Measurements from ENCODE around the gene NDUFS7.

The NDUFS7 gene

DNA sequence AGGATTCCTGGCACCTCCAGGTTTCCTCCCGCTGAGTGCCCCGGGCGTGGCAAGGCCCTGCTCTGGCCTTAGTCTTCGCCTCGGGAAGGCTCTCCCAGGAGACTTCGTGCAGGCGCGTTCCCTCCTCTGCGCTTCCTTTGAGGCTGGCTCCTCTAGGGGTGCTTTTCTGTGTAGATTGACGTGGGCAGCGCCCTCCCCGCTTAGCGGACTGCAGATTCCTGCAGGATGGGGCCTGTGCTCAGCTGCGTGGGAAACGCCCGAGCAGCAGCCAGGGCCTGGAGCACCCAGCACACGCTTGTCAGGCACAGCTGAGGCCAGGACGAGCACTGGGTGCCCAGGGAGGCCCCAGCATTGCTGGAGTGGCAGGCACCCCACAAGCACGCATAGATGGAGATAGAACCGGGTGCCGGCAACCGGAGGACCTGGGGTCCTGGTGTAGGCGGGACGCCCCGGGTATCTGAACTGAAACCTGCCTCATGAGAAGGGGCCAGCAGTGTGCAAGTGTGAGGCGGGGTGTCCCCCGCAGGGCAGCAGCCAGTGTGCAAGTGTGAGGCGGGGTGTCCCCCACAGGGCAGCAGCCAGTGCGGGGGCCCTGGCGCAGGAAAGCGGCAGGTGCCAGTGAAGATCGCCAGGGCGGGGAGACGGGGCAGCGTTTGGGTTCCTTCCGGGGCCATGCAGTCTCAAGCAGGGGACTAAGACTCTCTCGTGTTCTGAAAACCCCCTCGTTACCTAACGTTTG, 3.4 kb downstream of the NDUFS7 start:
- DNase-seq, result no peak

DNA sequence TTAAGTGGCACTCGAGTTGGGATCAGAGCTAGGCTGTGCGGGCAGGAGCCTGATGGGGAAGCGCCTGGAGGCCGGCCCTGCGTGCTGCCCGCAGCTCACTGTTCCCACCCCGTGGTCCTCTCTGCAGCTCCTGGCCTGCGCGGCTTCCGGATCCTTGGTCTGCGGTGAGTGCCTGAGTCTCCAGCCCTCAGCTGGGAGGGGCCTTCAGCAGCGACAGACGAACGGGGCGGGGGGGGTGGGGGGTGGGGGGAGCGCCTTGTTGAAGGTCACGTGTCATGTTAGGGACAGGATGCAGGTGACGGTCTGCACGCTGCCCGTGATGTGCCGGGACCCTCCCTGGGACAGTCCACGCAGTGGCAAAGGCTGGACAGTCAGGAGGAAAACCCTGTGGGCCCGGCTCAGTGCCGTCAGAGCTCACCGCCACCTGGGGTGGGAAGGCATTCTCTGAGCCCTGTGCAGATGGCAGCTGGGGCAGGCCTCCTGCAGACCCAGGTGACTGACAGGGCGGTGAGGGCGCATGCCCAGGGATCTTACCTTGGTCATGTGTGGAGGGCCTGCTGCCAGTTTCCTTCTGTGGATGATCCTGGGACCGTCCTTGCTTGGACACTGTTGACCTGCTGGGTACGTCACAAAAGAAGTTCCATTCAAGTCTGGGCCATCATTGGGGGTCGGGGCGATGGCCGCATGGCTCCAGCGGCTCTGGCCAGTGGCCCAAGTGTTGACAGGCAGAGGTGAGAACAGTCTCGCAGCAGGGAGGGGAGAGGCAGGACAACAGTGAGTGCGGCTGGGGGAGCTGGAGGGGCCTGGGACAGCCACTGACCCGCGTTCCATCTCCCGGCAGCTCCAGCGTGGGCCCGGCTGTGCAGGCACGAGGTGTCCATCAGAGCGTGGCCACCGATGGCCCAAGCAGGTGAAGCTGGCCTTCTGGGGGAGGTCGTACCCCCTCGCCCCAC, 4.3 kb downstream of the NDUFS7 start:
- no peak for DNase-seq

DNA sequence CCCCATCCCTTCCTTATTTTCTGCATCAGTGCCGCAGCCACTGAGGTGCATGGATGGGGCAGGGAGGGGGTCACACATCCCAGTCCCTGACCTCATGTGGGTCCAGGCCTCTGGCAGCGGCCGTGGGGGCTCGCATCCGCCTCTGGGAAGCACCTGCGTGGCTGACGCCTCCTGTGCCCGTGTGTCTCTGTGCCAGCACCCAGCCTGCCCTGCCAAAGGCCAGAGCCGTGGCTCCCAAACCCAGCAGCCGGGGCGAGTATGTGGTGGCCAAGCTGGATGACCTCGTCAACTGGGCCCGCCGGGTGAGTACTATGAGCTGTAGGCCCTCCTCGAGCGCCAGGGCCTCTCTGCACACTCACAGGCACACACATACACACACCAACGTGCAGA, 4.9 kb downstream of the NDUFS7 start:
- no peak for DNase-seq

DNA sequence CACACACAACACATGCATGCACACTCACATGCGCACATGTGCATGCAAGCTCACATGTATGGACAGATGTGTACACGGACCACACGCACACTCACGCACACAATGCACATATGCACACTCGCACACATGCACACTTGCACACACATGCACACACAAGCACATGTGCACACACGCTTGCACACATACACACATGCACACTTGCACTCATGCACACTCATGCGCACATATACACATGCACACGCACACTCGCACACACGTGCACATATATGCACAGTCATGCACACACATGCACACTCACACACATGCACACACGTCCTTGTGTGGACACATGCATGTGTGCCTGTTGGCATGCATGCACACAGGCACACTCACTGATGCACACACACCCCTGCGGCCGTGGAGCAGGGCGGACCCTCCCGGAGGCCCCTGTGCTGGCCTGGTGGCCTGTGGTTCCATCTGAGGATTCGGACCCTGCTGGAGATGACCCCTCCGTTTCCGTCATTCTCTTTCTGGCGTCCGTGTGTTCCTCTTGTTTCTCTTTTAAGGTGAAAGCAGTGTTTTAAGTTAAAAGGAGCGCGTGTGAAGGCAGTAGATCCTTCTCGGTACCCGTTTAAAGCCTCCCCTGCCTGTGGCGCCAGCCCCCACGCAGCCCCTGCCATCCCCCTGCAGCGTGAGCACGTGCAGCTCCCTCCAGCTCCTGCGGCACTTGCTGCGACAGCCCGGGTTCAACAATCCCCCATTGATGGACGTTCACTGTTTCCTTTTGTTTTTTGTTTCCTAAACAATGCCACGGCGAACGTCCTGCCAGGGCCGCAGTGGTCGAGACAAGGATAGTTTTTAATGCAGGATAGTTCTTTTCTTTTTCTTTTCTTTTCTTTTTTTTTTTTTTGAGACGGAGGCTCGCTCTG, 5.6 kb downstream of the NDUFS7 start:
- no peak for DNase-seq

DNA sequence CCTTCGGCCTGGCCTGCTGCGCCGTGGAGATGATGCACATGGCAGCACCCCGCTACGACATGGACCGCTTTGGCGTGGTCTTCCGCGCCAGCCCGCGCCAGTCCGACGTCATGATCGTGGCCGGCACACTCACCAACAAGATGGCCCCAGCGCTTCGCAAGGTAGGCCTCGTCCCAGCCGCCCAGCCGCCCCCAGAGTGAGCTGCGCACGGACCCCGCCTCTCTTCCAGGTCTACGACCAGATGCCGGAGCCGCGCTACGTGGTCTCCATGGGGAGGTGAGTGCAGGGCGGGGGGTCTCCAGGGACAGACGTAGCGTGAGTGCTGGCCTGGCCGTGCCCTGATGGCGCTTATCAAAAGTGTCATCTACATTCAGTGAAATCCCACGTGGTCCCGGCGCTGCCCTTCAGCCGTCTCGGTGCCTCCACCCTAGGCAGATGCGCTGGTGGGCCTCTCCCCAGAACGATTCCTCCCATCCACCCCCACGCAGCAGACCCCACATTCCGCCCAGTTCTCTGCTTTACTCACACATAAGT, 7.2 kb downstream of the NDUFS7 start:
- DNase-seq, result no peak

DNA sequence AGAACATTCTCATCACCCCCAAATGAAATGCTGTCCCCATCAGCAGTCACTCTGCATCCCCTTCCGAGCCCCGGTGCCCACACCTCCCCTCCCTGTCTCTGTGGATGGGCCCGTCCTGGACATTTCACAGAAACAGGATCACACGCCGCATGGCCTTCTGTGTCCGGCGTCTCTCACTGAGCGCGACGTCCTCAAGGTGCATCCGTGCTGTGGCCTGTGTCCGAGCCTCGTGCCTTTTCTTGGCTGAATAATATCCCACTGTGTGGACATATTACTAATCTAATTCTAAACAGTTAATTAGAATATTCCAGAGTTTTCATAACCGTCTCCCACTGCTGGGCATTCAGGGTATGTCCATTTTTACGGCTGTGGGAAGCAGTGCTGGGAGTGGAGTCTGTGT, 8.7 kb downstream of the NDUFS7 start:
- no peak for DNase-seq

DNA sequence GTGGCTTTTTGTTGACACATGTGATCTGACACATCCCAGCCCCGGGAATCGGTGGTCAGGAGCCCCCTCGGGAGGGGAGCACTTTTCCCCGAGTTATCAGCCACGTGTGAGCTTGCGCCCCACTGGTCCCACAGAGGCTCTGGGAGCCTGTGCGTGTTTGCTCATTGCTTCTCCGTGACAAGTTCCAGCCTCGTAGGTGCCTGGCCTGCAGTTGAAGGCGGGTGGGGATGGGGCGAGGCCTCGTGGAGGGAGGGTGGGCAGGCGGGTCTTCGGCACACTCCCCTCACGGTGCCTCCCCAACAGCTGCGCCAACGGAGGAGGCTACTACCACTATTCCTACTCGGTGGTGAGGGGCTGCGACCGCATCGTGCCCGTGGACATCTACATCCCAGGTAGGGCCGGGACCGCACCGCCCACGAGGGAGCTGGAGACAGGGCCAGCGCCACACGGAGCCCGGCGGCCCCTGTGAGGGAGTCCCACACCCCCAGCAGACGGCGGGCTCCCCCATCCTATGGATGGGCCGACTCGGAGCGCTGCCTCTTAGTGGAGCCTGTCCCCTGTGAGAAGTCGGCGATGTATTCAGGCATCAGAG, 9.3 kb downstream of the NDUFS7 start:
- DNase-seq, result no peak

DNA sequence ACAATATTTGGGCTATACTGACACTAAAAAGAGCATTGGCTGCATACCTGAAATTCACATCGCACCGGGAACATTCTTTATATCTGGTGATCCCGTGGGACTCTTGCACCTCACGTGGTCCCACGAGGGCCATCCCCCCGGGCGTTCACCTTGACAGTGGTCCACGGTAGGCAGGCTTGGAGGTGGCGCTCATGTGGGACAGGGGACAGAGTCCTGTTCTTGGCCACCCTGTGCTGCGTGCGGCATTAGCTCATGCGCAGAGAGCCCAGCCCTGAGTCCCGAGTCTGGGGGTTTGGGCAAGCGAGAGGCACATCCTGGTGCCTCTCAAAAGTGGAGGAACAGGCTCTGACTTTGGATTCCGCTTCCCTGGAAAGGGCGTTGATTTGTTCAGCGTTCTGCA, 10.1 kb downstream of the NDUFS7 start:
- DNase-seq, result no peak

DNA sequence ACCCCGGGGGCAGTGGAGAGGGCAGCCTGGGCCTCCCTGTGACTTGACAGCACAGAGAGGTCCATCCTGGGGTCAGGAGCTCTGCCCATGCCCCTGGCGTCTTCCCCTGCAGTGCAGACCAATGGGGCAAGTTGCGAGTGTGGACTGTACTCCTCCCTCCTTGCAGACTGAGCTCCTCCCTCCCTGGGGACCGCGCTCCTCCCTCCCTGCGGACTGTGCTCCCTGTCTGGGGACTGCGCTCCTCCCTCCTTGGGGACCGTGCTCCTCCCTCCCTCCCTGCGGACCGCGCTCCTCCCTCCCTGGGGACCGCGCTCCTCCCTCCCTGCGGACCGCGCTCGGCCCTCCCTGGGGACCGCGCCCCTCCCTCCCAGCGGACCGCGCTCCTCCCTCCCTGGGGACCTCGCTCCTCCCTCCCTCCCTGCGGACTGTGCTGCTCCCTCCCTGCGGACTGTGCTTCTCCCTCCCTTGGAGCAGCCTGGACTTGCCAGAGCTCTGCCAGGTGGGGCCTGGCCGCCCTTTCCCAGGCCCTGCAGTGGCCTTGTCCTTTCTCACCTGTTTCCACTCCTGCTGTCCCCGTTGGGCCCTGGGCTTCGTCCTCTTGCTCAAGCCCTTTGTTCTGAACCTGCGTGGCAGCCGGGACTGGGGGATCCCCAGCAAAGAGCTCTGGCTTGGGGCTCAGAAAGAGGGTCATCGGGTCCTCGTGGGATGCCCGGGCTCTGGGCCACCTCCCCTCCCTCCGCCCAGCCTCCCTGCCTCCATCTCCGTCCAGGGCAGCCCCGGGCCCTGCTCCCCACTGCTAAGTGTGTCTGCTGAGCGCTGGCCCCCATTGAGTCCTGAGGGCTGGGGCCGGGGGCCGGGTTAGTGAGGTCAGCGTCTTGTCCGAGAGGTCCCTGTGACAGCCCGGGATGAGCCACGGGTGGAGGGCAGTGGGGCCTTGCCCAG, 10.8 kb downstream of the NDUFS7 start:
- no peak for DNase-seq

DNA sequence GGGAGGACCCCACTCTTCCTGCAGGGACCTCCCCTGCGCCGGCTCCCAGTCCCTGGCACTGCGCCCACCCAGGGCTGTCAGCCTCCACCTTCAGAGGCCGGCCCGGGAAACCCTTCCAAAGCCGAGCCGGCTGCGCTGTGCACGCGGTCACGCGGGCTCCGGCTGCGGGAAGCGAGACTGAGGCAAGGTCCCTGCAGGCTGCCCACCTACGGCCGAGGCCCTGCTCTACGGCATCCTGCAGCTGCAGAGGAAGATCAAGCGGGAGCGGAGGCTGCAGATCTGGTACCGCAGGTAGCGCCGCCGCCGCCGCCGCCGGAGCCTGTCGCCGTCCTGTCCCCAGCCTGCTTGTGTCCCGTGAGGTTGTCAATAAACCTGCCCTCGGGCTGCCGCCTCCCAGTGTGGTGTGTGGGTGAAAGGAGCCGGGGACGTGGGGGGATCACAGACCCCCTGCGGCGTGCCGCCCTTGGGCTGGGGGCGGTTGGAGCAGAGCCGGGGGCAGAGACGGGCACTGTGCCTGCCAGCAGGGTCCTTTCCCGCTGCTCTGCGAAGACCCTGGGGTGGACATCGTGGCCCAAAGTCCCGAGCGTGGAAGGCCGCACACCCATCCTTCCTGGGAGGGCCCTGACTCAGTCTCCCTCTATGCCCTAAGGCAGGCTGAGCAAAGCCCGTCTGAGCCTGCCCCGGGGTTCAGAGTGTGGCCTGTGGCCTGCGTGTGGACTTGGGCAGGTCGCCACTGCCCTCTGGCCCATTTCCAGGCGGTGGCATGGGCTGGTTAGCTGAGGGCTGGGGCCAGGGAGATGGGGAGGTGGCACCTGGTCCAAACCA, 11.7 kb downstream of the NDUFS7 start:
- no peak for DNase-seq

DNA sequence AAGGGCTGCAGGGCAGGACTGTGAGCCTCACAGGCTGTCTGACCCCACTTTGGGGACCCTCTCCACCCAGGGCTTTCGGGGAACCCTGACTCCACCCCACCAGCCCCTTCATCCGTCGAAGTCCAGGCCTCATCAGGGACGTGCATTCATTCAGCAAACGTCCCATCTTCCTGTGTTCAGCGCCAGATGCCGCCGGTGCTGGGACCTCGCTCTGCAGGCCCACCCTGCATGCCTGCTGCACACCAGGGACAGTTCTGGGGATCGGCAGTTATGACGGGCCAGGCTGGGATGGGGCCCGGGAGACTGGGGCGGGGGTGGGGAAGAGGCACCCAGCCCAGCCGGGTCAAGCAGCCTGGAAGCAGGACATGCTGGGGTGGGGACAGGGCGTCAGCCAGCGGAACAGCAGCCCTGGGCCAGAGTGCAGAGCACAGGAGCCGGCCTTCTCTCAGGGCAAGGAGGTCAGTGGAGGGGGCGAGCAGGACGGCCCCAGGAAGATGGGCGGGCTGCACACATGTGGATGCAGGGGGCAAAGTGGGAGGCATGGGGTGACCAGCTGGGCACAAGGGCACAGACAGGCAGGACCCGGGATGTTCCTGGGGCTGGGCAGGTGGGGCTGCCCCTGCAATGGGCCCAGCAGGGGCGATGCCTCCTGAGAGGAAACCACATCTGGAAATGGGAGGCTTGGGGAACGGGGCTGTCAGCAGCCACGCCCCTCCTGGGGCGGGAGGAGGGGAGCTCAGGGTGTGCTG, 12.5 kb downstream of the NDUFS7 start:
- DNase-seq, result no peak

DNA sequence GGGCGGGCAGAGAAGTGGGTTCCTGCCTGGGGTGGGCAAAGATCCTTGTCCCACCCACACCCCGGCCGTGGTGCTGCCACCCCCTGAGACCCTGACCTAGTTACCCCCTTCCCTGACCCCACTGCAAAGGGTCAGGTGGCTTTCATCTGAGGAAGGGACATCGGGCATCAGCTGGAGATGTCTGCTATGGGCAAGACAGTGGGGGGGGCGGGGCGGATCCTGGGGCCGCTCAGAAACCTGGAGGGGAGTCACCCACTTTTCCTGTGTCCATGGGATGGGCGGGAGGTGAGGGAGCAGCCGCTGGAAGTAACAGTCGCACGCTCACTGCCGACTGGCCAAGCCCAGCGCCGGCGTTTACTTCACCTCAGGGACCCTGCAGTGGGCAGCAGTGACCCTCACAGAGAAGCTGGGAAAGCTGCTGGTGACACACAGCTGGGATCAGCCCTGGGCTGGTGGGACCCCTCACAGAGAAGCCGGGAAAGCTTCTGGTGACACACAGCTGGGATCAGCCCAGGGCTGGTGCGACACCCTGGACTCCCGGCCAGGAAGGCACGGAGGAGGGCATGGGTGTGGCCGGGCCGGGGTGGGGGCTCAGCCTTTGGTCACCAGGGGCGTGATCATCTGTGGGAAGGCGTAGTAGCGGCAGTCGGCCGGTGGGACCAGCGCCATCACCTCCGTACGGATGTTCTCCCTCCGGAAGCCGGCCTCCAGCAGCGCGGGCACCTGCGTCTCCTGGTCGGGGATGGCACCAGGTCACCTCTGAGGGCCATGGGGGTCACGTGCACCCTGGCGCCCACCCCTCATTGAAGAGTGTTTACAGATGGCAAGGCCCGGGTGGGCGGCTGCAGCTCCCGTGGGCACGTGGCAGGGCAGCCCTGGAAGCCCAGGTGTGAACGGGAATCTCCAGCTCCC, 13.3 kb downstream of the NDUFS7 start:
- no peak for DNase-seq

DNA sequence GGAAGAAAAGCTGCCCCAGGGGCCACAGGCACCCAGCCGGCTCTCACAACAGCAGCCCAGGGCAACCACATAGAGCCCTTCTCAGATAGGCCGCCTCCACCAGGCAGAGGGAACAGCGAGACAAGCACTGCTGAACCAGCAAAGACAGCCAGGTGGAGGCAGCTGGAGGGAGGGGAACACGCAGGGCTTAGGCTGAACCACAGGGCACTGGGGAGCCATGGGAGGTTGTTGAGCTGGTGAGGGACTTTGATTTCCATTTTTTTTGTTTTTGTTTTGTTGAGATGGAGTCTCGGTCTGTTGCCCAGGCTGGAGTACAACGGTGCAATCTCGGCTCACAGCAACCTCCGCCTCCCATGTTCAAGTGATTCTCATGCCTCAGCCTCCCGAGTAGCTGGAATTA, 14.1 kb downstream of the NDUFS7 start:
- no peak for DNase-seq

DNA sequence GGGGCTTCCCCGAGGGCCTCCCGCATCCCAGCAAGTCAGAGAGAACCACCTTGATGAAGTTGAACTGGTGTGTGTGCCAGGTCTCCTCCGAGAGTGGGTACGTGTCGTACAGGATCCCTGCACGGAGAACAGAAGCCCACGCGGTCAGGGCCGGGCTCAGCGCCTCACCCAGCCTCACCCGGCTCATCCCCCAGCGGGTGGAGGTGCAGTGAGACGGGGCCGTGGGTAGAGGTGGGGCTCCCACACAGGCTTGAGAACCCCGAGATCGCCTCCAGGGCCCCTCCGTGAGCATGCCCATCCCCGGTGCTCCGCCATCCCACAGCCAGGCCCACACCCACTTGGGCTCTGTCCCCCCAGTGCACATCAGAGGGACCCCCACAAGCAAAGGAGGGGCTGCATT, 15.4 kb downstream of the NDUFS7 start:
- DNase-seq, result no peak

DNA sequence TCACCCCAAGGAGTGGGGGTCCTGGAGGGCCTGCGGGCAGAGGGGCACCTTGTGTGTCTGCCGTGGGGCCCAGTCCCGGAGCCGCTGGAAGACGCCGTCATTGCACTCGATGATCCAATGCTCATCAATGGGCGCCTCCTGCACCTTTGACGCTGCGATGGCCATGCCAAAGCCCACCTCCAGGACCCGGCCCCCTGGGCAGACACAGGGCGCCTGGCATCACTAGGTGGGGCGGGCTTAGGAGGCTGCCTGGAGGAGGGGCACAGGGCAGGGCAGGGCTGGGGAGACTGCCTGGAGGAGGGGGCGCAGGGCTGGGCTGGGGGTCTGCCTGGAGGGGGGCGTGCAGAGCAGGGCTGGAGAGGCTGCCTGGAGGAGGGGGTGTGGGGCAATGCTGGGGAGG, 16.0 kb downstream of the NDUFS7 start:
- DNase-seq, result no peak

DNA sequence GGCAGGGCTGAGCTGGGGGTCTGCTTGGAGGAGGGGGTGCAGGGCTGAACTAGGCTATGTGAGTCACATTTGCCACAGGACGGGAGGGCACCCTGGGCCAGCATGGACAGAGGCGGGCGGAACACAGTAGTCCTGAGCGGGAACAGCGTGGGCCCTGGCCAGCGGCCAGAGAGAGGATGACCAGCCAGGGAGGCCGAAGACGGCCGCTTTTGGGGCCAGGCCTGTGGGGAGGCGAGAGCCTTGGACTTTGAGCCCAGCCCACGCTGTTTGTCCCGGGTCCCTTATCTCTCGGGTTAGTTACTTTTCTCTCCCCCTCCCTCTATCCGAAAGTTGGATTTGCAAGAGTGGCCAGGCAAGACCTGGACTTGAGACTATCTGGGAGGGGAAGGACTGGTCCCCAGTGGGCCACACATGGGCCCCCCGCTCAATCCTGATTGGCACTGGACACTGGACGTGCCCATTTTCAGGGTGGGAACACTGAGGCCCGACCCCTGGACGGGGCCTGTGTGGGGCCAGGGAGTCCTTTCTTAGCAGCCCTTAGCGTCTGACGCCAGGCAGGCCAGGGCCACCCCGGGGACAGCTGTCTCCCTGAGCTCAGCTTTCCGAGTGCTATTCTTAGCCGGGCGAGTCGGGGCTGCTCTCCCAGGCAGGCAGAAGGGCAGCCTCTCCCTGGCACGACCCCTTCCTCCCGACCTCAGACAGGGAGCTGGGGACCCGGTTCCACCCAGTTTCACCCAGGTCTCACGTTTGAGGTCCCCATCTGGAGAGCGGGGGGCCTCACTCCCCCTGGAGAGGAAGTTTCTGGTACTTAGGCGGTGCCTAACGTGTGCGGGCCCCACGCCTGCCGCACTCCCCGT, 16.8 kb downstream of the NDUFS7 start:
- DNase-seq, result no peak

DNA sequence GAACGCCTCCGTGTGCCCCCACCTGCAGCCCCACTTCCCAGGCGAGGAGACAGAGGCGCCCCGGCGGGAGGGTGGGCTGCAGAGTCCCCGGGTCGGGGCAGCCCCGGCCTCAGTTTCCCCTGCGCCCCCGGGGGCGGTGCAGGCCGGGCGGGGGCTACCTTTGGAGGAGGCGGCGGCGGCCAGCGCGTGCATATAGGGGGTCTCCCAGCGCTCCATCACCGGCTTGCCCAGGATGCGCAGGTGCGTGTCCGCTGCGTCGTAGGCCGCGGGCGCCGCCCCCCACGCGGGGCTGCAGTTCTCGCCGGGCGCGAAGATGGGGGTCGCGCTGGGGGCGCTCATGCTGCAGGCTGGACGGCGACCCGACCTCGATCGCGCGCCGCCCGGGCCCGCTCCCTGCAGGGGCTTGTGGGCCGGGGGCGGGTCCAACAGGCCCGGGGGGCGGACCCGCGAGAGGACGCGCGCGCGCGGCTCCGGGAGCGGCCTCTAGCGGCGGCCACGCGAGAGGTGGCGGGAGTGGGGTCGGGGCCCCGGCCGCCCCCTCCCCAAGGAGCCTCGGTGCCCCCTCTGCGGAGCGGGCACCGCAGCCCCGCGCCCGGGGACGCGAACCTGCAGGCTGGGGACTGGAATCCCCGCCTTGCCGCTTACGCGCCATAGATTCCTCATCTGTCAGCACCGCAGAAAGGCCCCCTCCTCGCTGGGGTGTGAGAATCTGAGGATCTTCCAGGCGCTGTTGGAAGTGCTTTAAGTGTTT, 17.6 kb downstream of the NDUFS7 start, which contains the start of gene GAMT:
TSS of gene GAMT (minus strand) at position 405 of the 751 bp plus-strand sequence. CDS start at position 339, 66 bp downstream.
- DNase-seq, result peak; percentile 53
